ENCODE data around the gene AHNAK2.

- TF ChIP-seq CTCF (IDR thresholded peaks at IDR 0.05): no peak
- TF ChIP-seq POLR2A (IDR thresholded peaks at IDR 0.05): no peak
Measured at GRCh38 chr14:105015905-105016304, 37.7 kb upstream of the AHNAK2 start.

Data from testis (tissue), 2 donors.